ENCODE data around the gene NEO1.
"Not testable (repeated sequence)": the region's sequence is repeated elsewhere in the genome, so short reads cannot be mapped to it uniquely, and the experiment has no call there.

The NEO1 gene

GRCh38 chr15:73176598-73176997 is 124.3 kb downstream of the NEO1 start:
- no peaks in the 10 kb centered on the region for H3K9me3 ChIP-seq
- H3K27me3 ChIP-seq (ENCODE audit: low read depth), result no peaks in the 10 kb centered on the region
- in situ Hi-C loops (cut with MboI; ENCODE audit: low sequenced_read_pairs), result no loop called here
- no peaks in the 10 kb centered on the region for H3K36me3 ChIP-seq (replicated peaks)
- H3K4me1 ChIP-seq, result no peaks in the 10 kb centered on the region
- H3K4me3 ChIP-seq, result no peak overlapping the region
- no peak for DNase-seq (ENCODE audit: low spot score in 2 of 2)

- no peaks in the 10 kb centered on the region for H3K27me3 ChIP-seq (ENCODE audit: low read depth)
- H3K9me3 ChIP-seq, result no peaks in the 10 kb centered on the region
- H3K36me3 ChIP-seq (replicated peaks), result no peaks in the 10 kb centered on the region
- H3K4me3 ChIP-seq, result no peak overlapping the region
- in situ Hi-C loops (cut with MboI; ENCODE audit: low sequenced_read_pairs), result no loop called here
- H3K4me1 ChIP-seq, result no peaks in the 10 kb centered on the region
- no peak for DNase-seq (ENCODE audit: low spot score in 2 of 2)
Observed at GRCh38 chr15:73183071-73183470, 130.8 kb downstream of the NEO1 start.

- Histone ChIP-seq H3K9me3 (no peaks in the 10 kb centered on the region), H3K36me3 (replicated peaks) (no peaks in the 10 kb centered on the region), H3K4me3 (no peak overlapping the region), H3K4me1 (no peaks in the 10 kb centered on the region), H3K27me3 (ENCODE audit: low read depth) (no peaks in the 10 kb centered on the region)
- no peak for DNase-seq (ENCODE audit: low spot score in 2 of 2)
- in situ Hi-C loops (cut with MboI; ENCODE audit: low sequenced_read_pairs), result no loop called here
Observed at GRCh38 chr15:73190189-73190601, 137.9 kb downstream of the NEO1 start.

GRCh38 chr15:73195166-73195565 is 142.9 kb downstream of the NEO1 start:
- Histone ChIP-seq H3K4me3 (no peak overlapping the region), H3K27me3 (ENCODE audit: low read depth) (no peaks in the 10 kb centered on the region), H3K9me3 (no peaks in the 10 kb centered on the region), H3K4me1 (no peaks in the 10 kb centered on the region), H3K36me3 (replicated peaks) (no peaks in the 10 kb centered on the region)
- in situ Hi-C loops (cut with MboI; ENCODE audit: low sequenced_read_pairs), result no loop called here
- no peak for DNase-seq (ENCODE audit: low spot score in 2 of 2)

GRCh38 chr15:73196113-73196512 is 143.8 kb downstream of the NEO1 start:
- no peak for DNase-seq (ENCODE audit: low spot score in 2 of 2)
- Histone ChIP-seq H3K36me3 (replicated peaks) (no peaks in the 10 kb centered on the region), H3K4me3 (no peak overlapping the region), H3K4me1 (no peaks in the 10 kb centered on the region), H3K9me3 (no peaks in the 10 kb centered on the region), H3K27me3 (ENCODE audit: low read depth) (no peaks in the 10 kb centered on the region)
- in situ Hi-C loops (cut with MboI; ENCODE audit: low sequenced_read_pairs), result no loop called here

GRCh38 chr15:73200339-73200738 is 148.1 kb downstream of the NEO1 start:
- Histone ChIP-seq H3K9me3 (no peaks in the 10 kb centered on the region), H3K4me1 (no peaks in the 10 kb centered on the region), H3K36me3 (replicated peaks) (no peaks in the 10 kb centered on the region), H3K4me3 (no peak overlapping the region), H3K27me3 (ENCODE audit: low read depth) (no peaks in the 10 kb centered on the region)
- in situ Hi-C loops (cut with MboI; ENCODE audit: low sequenced_read_pairs), result no loop called here
- no peak for DNase-seq (ENCODE audit: low spot score in 2 of 2)

- H3K4me1 ChIP-seq, result no peaks in the 10 kb centered on the region
- H3K36me3 ChIP-seq (replicated peaks), result no peaks in the 10 kb centered on the region
- DNase-seq (ENCODE audit: low spot score in 2 of 2), result no peak
- no peak overlapping the region for H3K4me3 ChIP-seq
- in situ Hi-C loops (cut with MboI; ENCODE audit: low sequenced_read_pairs), result no loop called here
- H3K9me3 ChIP-seq, result peaks cover 4% of the 10 kb centered on the region; the same call in 1 of the 2 replicates
- no peaks in the 10 kb centered on the region for H3K27me3 ChIP-seq (ENCODE audit: low read depth)
Observed at GRCh38 chr15:73210630-73211029, 158.4 kb downstream of the NEO1 start.

GRCh38 chr15:73212424-73212823 is 160.2 kb downstream of the NEO1 start:
- in situ Hi-C loops (cut with MboI; ENCODE audit: low sequenced_read_pairs), result no loop called here
- Histone ChIP-seq H3K4me1 (no peaks in the 10 kb centered on the region), H3K4me3 (no peak overlapping the region), H3K27me3 (ENCODE audit: low read depth) (no peaks in the 10 kb centered on the region), H3K9me3 (peaks cover 4% of the 10 kb centered on the region; the same call in 1 of the 2 replicates), H3K36me3 (replicated peaks) (no peaks in the 10 kb centered on the region)
- no peak for DNase-seq (ENCODE audit: low spot score in 2 of 2)

GRCh38 chr15:73221450-73221849 is 169.2 kb downstream of the NEO1 start:
- H3K36me3 ChIP-seq (replicated peaks); H3K9me3 ChIP-seq; H3K27me3 ChIP-seq (ENCODE audit: low read depth); H3K4me3 ChIP-seq; DNase-seq (ENCODE audit: low spot score in 2 of 2); in situ Hi-C loops (cut with MboI; ENCODE audit: low sequenced_read_pairs); H3K4me1 ChIP-seq: not testable (repeated sequence)

- peak in 1 of 2 experiments; percentile 16 for DNase-seq (ENCODE audit: low spot score in 2 of 2)
- in situ Hi-C loops (cut with MboI; ENCODE audit: low sequenced_read_pairs), result no loop called here
- H3K4me1 ChIP-seq, result no peaks in the 10 kb centered on the region
- H3K27me3 ChIP-seq (ENCODE audit: low read depth), result no peaks in the 10 kb centered on the region
- H3K9me3 ChIP-seq, result peaks cover 7% of the 10 kb centered on the region
- no peak overlapping the region for H3K4me3 ChIP-seq
- no peaks in the 10 kb centered on the region for H3K36me3 ChIP-seq (replicated peaks)
Observed at GRCh38 chr15:73225358-73226015, 173.2 kb downstream of the NEO1 start.

- H3K9me3 ChIP-seq, result peaks cover 7% of the 10 kb centered on the region
- DNase-seq (ENCODE audit: low spot score in 2 of 2), result no peak
- in situ Hi-C loops (cut with MboI; ENCODE audit: low sequenced_read_pairs), result no loop called here
- no peaks in the 10 kb centered on the region for H3K27me3 ChIP-seq (ENCODE audit: low read depth)
- H3K4me1 ChIP-seq, result no peaks in the 10 kb centered on the region
- no peaks in the 10 kb centered on the region for H3K36me3 ChIP-seq (replicated peaks)
- no peak overlapping the region for H3K4me3 ChIP-seq
Observed at GRCh38 chr15:73226093-73226814, 174.0 kb downstream of the NEO1 start.

- Histone ChIP-seq H3K9me3 (peaks cover 5% of the 10 kb centered on the region), H3K27me3 (ENCODE audit: low read depth) (no peaks in the 10 kb centered on the region), H3K4me1 (peaks cover 3% of the 10 kb centered on the region; the same call in 1 of the 2 replicates), H3K36me3 (replicated peaks) (no peaks in the 10 kb centered on the region), H3K4me3 (no peak overlapping the region)
- in situ Hi-C loops (cut with MboI; ENCODE audit: low sequenced_read_pairs), result no loop called here
- no peak for DNase-seq (ENCODE audit: low spot score in 2 of 2)
Observed at GRCh38 chr15:73227433-73228056, 175.3 kb downstream of the NEO1 start.

- no peak for DNase-seq (ENCODE audit: low spot score in 2 of 2)
- Histone ChIP-seq H3K9me3 (no peaks in the 10 kb centered on the region), H3K4me1 (peaks cover 3% of the 10 kb centered on the region; the same call in 1 of the 2 replicates), H3K27me3 (ENCODE audit: low read depth) (no peaks in the 10 kb centered on the region), H3K36me3 (replicated peaks) (no peaks in the 10 kb centered on the region), H3K4me3 (no peak overlapping the region)
- in situ Hi-C loops (cut with MboI; ENCODE audit: low sequenced_read_pairs), result no loop called here
Observed at GRCh38 chr15:73228128-73228646, 175.9 kb downstream of the NEO1 start.

Measured in HAP-1 (cell line).